ENCODE data around the gene FAAP100.

Gene FAAP100

GRCh38 chr17:81549826-81550225, 2.3 kb downstream of the FAAP100 start:
- TF ChIP-seq GABPA (IDR thresholded peaks at IDR 0.05; ENCODE audit: low read depth): no peak
- TF ChIP-seq, protein P1, sequence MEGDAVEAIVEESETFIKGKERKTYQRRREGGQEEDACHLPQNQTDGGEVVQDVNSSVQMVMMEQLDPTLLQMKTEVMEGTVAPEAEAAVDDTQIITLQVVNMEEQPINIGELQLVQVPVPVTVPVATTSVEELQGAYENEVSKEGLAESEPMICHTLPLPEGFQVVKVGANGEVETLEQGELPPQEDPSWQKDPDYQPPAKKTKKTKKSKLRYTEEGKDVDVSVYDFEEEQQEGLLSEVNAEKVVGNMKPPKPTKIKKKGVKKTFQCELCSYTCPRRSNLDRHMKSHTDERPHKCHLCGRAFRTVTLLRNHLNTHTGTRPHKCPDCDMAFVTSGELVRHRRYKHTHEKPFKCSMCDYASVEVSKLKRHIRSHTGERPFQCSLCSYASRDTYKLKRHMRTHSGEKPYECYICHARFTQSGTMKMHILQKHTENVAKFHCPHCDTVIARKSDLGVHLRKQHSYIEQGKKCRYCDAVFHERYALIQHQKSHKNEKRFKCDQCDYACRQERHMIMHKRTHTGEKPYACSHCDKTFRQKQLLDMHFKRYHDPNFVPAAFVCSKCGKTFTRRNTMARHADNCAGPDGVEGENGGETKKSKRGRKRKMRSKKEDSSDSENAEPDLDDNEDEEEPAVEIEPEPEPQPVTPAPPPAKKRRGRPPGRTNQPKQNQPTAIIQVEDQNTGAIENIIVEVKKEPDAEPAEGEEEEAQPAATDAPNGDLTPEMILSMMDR (IDR thresholded peaks at IDR 0.05; ENCODE audit: insufficient read depth, low read length): no peak
- TF ChIP-seq SPI1 (IDR thresholded peaks at IDR 0.05; ENCODE audit: borderline replicate concordance, low read depth): no peak
- no peak for TF ChIP-seq REST (IDR thresholded peaks at IDR 0.05; ENCODE audit: insufficient replicate concordance, low read depth)
- TF ChIP-seq POLR2AphosphoS5 (IDR thresholded peaks at IDR 0.05; ENCODE audit: low read depth): no peak
- no peak for DNase-seq (ENCODE audit: low read depth in 1 of 2, low spot score in 1 of 2)
- Histone ChIP-seq H3K27me3 (ENCODE audit: insufficient read depth, poor library complexity, severe bottlenecking) (no peaks in the 10 kb centered on the region), H3K27ac (replicated peaks) (no peak overlapping the region), H3K4me3 (replicated peaks; ENCODE audit: insufficient read depth, low read length) (no peak overlapping the region)

DNA sequence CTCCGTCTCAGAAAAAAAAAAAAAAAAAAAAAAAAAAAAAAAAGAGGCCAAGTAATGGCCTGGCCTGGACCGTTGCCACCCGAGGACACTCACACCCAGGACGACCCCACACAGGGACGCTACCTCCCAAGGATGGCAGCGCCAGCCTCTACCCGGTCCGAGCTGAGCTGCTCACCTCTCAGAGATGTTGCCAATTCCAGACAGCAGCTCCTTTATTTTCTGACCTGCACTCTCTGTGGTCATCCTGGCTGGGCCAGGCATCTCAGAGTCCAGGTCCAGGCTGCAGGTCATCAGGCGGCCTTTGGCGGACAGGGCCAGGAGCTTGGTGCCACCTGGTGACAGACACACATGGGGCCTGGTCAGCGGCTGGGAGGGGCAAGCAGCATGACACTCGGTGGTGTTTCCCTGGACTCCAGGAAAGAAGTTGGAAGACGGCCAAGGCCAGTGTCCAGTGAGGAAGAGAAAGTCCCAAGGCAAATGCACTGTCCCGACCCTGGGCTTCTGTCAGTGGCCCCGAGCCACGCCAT, 3.1 kb downstream of the FAAP100 start:
- TF ChIP-seq, protein P1 (IDR thresholded peaks at IDR 0.05; ENCODE audit: insufficient read depth, low read length): no peak
- TF ChIP-seq REST (IDR thresholded peaks at IDR 0.05; ENCODE audit: insufficient replicate concordance, low read depth) (no peak), SPI1 (IDR thresholded peaks at IDR 0.05; ENCODE audit: borderline replicate concordance, low read depth) (no peak), GABPA (IDR thresholded peaks at IDR 0.05; ENCODE audit: low read depth) (no peak), POLR2AphosphoS5 (IDR thresholded peaks at IDR 0.05; ENCODE audit: low read depth) (no peak)
- H3K27me3 ChIP-seq (ENCODE audit: insufficient read depth, poor library complexity, severe bottlenecking): no peaks in the 10 kb centered on the region
- no peak for DNase-seq (ENCODE audit: low read depth in 1 of 2, low spot score in 1 of 2)
- no peak overlapping the region for H3K4me3 ChIP-seq (replicated peaks; ENCODE audit: insufficient read depth, low read length)
- H3K27ac ChIP-seq (replicated peaks): no peak overlapping the region

- Histone ChIP-seq H3K27me3 (ENCODE audit: insufficient read depth, poor library complexity, severe bottlenecking) (no peaks in the 10 kb centered on the region), H3K4me3 (replicated peaks; ENCODE audit: insufficient read depth, low read length) (no peak overlapping the region), H3K27ac (replicated peaks) (no peak overlapping the region)
- TF ChIP-seq GABPA (IDR thresholded peaks at IDR 0.05; ENCODE audit: low read depth): no peak
- TF ChIP-seq, protein P1 (IDR thresholded peaks at IDR 0.05; ENCODE audit: insufficient read depth, low read length): no peak
- TF ChIP-seq POLR2AphosphoS5 (IDR thresholded peaks at IDR 0.05; ENCODE audit: low read depth): no peak
- no peak for TF ChIP-seq SPI1 (IDR thresholded peaks at IDR 0.05; ENCODE audit: borderline replicate concordance, low read depth)
- TF ChIP-seq REST (IDR thresholded peaks at IDR 0.05; ENCODE audit: insufficient replicate concordance, low read depth): no peak
- no peak for DNase-seq (ENCODE audit: low read depth in 1 of 2, low spot score in 1 of 2)
These were observed 4.6 kb downstream of the FAAP100 start for GRCh38 chr17:81547614-81547982.

Measured in HL-60 (cell line).